Hepatocyte (in vitro differentiated cells): ENCODE results near the gene AGAP1. TPM values are rescaled to one million over a fixed set of nuclear protein-coding genes. Genes with fewer than 3 reads are reported as not detected.

ENCODE experiments used
- DNase-seq: peaks from one replicate; pipeline ENCODE4 v3.0.0-alpha.2; 2016; ENCODE audit warnings: low spot score
- H2AFZ ChIP-seq: fragments of 200-600 bp; sonication (generic); 2 replicates; pipeline ENCODE4 v1.6.0; 2016; ENCODE audit warnings: antibody characterized with exemption, mild to moderate bottlenecking
- H3K27ac ChIP-seq: fragments of 200-600 bp; sonication (generic); 2 replicates; pipeline ENCODE4 v1.5.1; 2016; ENCODE audit warnings: mild to moderate bottlenecking
- H3K27me3 ChIP-seq: fragments of 200-600 bp; sonication (generic); 2 replicates; pipeline ENCODE4 v1.6.1; 2016
- H3K36me3 ChIP-seq: fragments of 200-600 bp; sonication (generic); replicated peaks from 2 replicates; pipeline ENCODE4 v1.5.1; 2016; ENCODE audit warnings: low read depth; ENCODE audit not compliant: insufficient read depth
- H3K4me1 ChIP-seq: fragments of 200-600 bp; sonication (generic); 2 replicates; pipeline ENCODE4 v1.5.1; 2016; ENCODE audit warnings: mild to moderate bottlenecking, moderate library complexity; ENCODE audit not compliant: insufficient read depth
- H3K4me2 ChIP-seq: fragments of 200-600 bp; sonication (generic); 2 replicates; pipeline ENCODE4 v1.6.0; 2016
- H3K4me3 ChIP-seq: fragments of 200-600 bp; sonication (generic); 2 replicates; pipeline ENCODE4 v1.5.1; 2016; ENCODE audit warnings: mild to moderate bottlenecking
- H3K79me2 ChIP-seq: fragments of 200-600 bp; sonication (generic); 2 replicates; pipeline ENCODE4 v1.6.0; 2017; ENCODE audit warnings: mild to moderate bottlenecking
- H3K9me2 ChIP-seq: fragments of 200-600 bp; sonication (generic); replicated peaks from 2 replicates; pipeline ENCODE4 v1.6.0; 2017; ENCODE audit warnings: mild to moderate bottlenecking; ENCODE audit not compliant: insufficient read depth
- H3K9me3 ChIP-seq: fragments of 200-600 bp; sonication (generic); 2 replicates; pipeline ENCODE4 v1.5.1; 2016; ENCODE audit warnings: low read depth, mild to moderate bottlenecking
- H4K20me1 ChIP-seq: fragments of 200-600 bp; sonication (generic); 2 replicates; pipeline ENCODE4 v1.6.0; 2016; ENCODE audit warnings: mild to moderate bottlenecking; ENCODE audit not compliant: insufficient read depth, poor library complexity, severe bottlenecking
- EZH2 ChIP-seq: fragments of 200-600 bp; sonication (generic); IDR thresholded peaks from 2 replicates; pipeline ENCODE4 v1.6.1; 2016; ENCODE audit warnings: antibody characterized with exemption, mild to moderate bottlenecking, borderline replicate concordance
- EZH2phosphoT487 ChIP-seq: fragments of 200-600 bp; sonication (generic); IDR thresholded peaks from one replicate; pipeline ENCODE4 v1.6.1; 2018; ENCODE audit warnings: antibody characterized with exemption, mild to moderate bottlenecking, low read depth, moderate library complexity; ENCODE audit not compliant: unreplicated experiment, severe bottlenecking
- WGBS: methylation state at CpG from one replicate; pipeline ENCODE4 v1.1.6; 2016; ENCODE audit warnings: low lambda C conversion rate; ENCODE audit errors: missing lambda C conversion rate; 5-methylcytosine and 5-hydroxymethylcytosine counted together
- polyA plus RNA-seq: library from polyadenylated mRNA; unstranded; fragments of >200 nt; fragmentation: Nextera tagmentation; extraction: Ambion mirVana; gene quantifications from 2 replicates; pipeline ENCODE4 v1.2.1, GENCODE V29; 2016
- total RNA-seq: library from RNA; depleted of rRNA; stranded (reverse); fragments of >200 nt; gene quantifications from 2 replicates; pipeline ENCODE4 v1.2.3, GENCODE V29; 2014
- TF ChIP-seq, protein P1 (sequence below): fragments of 200-600 bp; sonication (generic); IDR thresholded peaks from 2 replicates; pipeline ENCODE4 v1.5.1; 2016; ENCODE audit warnings: antibody characterized with exemption, mild to moderate bottlenecking; ENCODE audit not compliant: poor library complexity

Gene AGAP1
- total and polyA plus RNA-seq, 2 experiments from 2014 or later: 12.1 to 20.0 TPM

DNA sequence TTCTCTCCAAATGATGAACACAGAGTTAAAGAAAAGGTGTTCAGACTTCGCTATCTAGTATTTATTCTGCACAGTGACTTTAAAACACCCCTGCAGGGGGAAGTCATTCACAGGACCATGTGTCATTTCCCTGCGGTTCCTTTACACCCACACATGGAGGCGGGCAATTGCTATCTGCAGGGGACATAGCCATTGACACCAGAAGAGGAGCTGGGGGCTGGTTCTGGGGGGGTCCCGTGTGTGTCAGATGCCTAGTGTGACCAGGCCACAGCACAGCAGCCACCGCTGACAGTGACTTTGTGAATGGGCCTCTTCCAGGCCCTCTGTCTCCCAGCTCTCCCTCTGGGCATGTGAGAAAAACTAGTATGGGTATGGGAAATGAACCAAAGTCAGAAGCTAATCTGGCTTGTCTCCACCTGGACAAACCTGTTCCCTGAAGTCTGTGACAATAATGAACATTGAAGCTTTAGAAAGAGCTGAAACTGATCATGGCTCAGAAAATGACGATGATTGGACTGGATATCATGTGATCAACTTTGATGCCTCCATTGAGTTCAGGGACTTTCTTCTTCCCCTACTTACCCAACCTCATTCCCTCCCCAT lies 681.8 kb downstream of the AGAP1 start:
- H2AFZ ChIP-seq: no peak overlapping the region
- H3K9me3 ChIP-seq: no peaks in the 10 kb centered on the region
- H3K79me2 ChIP-seq: no peaks in the 10 kb centered on the region
- H3K27me3 ChIP-seq: peaks cover 96% of the 10 kb centered on the region
- peaks cover 24% of the 10 kb centered on the region for H3K4me1 ChIP-seq
- no peaks in the 10 kb centered on the region for H3K36me3 ChIP-seq
- H4K20me1 ChIP-seq: no peaks in the 10 kb centered on the region
- TF ChIP-seq EZH2 (no peak), EZH2phosphoT487 (no peak)
- TF ChIP-seq, protein P1, sequence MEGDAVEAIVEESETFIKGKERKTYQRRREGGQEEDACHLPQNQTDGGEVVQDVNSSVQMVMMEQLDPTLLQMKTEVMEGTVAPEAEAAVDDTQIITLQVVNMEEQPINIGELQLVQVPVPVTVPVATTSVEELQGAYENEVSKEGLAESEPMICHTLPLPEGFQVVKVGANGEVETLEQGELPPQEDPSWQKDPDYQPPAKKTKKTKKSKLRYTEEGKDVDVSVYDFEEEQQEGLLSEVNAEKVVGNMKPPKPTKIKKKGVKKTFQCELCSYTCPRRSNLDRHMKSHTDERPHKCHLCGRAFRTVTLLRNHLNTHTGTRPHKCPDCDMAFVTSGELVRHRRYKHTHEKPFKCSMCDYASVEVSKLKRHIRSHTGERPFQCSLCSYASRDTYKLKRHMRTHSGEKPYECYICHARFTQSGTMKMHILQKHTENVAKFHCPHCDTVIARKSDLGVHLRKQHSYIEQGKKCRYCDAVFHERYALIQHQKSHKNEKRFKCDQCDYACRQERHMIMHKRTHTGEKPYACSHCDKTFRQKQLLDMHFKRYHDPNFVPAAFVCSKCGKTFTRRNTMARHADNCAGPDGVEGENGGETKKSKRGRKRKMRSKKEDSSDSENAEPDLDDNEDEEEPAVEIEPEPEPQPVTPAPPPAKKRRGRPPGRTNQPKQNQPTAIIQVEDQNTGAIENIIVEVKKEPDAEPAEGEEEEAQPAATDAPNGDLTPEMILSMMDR: no peak
- 46% methylated on average over 6 of the region's 6 CpGs for WGBS
- no peaks in the 10 kb centered on the region for H3K9me2 ChIP-seq
- H3K4me2 ChIP-seq: no peak overlapping the region
- no peak for DNase-seq
- no peak overlapping the region for H3K4me3 ChIP-seq
- no peak overlapping the region for H3K27ac ChIP-seq

DNA sequence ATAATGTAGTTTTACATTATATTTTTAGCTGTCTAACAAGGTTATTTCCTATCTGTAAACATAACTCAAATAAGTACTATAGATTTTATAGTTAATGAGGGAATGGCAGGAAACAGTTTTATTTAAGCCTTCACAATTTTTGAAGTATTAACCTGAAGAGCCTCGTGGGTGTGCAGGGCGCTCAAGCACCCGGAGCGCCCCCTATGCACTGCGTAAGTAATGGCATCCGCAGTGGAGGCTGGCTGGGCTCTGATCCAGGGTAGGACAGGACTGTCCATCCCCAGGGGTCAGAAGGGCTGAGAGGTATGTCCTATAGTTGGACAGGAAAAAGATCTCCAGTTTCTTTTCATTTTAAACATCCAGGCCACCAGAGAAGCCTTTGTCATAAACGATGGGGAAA lies 682.6 kb downstream of the AGAP1 start:
- 9% methylated on average over 7 of the region's 7 CpGs for WGBS
- peaks cover 24% of the 10 kb centered on the region for H3K4me1 ChIP-seq
- no peaks in the 10 kb centered on the region for H3K79me2 ChIP-seq
- H3K9me3 ChIP-seq: no peaks in the 10 kb centered on the region
- peaks cover 93% of the 10 kb centered on the region for H3K27me3 ChIP-seq
- DNase-seq: no peak
- H3K27ac ChIP-seq: no peak overlapping the region
- no peaks in the 10 kb centered on the region for H3K9me2 ChIP-seq
- TF ChIP-seq, protein P1: peak; percentile 45
- TF ChIP-seq EZH2phosphoT487: no peak
- H3K36me3 ChIP-seq: no peaks in the 10 kb centered on the region
- H4K20me1 ChIP-seq: no peaks in the 10 kb centered on the region
- no peak overlapping the region for H3K4me2 ChIP-seq
- H2AFZ ChIP-seq: no peak overlapping the region
- H3K4me3 ChIP-seq: no peak overlapping the region

DNA sequence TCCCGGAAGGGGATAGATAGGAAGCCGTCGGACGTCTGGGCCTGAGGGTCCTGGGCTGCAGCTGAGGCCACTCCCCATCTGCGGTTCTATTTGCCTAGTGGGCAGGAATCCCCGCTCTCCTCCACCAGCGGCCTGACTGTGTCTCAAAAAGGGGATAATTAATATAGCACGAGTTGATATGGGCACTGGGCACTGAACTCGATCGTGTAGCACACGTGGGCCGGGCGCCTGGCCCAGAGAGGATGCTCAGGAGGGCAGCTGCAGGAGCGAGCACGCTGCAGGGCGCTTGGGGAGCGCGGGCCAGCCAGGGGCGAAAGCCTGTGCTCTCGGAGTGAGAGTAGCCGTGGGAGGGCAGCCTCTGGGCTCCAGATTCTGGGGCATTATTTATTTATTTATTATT lies 683.1 kb downstream of the AGAP1 start:
- no peak overlapping the region for H3K27ac ChIP-seq
- 75% methylated on average over 21 of the region's 21 CpGs for WGBS
- no peaks in the 10 kb centered on the region for H3K9me3 ChIP-seq
- H4K20me1 ChIP-seq: no peaks in the 10 kb centered on the region
- H3K4me2 ChIP-seq: no peak overlapping the region
- H3K4me3 ChIP-seq: no peak overlapping the region
- TF ChIP-seq, protein P1: no peak
- TF ChIP-seq EZH2phosphoT487: no peak
- no peak for TF ChIP-seq EZH2
- peaks cover 24% of the 10 kb centered on the region for H3K4me1 ChIP-seq
- H3K27me3 ChIP-seq: peaks cover 93% of the 10 kb centered on the region
- H3K9me2 ChIP-seq: no peaks in the 10 kb centered on the region
- no peak for DNase-seq
- H2AFZ ChIP-seq: no peak overlapping the region
- H3K79me2 ChIP-seq: no peaks in the 10 kb centered on the region
- H3K36me3 ChIP-seq: no peaks in the 10 kb centered on the region

DNA sequence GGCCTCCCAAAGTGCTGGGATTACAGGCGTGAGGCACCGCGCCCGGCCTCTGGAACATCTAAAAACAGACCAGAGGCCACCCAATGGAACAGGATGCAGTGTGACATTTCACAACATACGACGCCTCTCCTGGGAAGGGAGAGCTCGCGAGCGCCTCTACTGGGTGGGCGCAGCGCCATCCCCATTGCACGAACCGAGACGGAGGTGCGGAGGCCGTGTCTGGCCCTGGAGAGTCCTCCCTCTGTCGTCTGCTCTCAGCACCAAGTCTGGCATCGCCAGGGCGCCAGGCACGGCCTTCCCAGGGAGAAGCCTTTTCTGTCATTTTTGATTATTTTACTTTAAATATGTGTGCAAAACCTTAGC lies 683.7 kb downstream of the AGAP1 start:
- H3K27me3 ChIP-seq: peaks cover 91% of the 10 kb centered on the region
- no peaks in the 10 kb centered on the region for H3K79me2 ChIP-seq
- H3K4me1 ChIP-seq: peaks cover 20% of the 10 kb centered on the region
- no peak overlapping the region for H3K4me3 ChIP-seq
- peak overlapping the region; percentile 67 for H2AFZ ChIP-seq
- no peak for TF ChIP-seq EZH2
- no peak for TF ChIP-seq EZH2phosphoT487
- TF ChIP-seq, protein P1: peak; percentile 28
- no peaks in the 10 kb centered on the region for H3K36me3 ChIP-seq
- 22% methylated on average over 20 of the region's 20 CpGs for WGBS
- peak; percentile 66 for DNase-seq
- H3K9me2 ChIP-seq: no peaks in the 10 kb centered on the region
- H3K27ac ChIP-seq: no peak overlapping the region
- no peaks in the 10 kb centered on the region for H3K9me3 ChIP-seq
- H3K4me2 ChIP-seq: peak overlapping the region; percentile 88
- H4K20me1 ChIP-seq: no peaks in the 10 kb centered on the region
